Right atrium auricular region (tissue), 2 donors: Measurements from ENCODE around the gene HS6ST3. TPM values are rescaled to one million over a fixed set of nuclear protein-coding genes. Genes with fewer than 3 reads are reported as not detected.

Experiments used
- DNase-seq: peaks from one replicate; pipeline ENCODE4 v3.0.0-alpha.2; 2019; ENCODE audit warnings: low spot score
- H3K27ac ChIP-seq, 2 donors: fragments of 200-600 bp; sonication (generic); 1 replicate in 1 of 2; 2 replicates in 1 of 2; pipeline ENCODE4 v1.5.1; 2016 to 2019
- H3K27me3 ChIP-seq, 2 donors: fragments of 200-600 bp; sonication (generic); one replicate each; pipeline versions ENCODE4 v1.5.1 to v1.6.0; 2017 to 2019
- H3K36me3 ChIP-seq: fragments of 200-600 bp; sonication (generic); one replicate; pipeline ENCODE4 v1.5.1; 2016
- H3K4me1 ChIP-seq, 2 donors: fragments of 200-600 bp; sonication (generic); one replicate each; pipeline versions ENCODE4 v1.5.1 to v1.6.0; 2017 to 2019
- H3K4me3 ChIP-seq, 2 donors: fragments of 200-600 bp; sonication (generic); 1 replicate in 1 of 2; 2 replicates in 1 of 2; pipeline ENCODE4 v1.5.1; 2017 to 2019; ENCODE audit warnings: mild to moderate bottlenecking in 1 of 2, moderate library complexity in 1 of 2
- H3K9me3 ChIP-seq, 2 donors: fragments of 200-600 bp; sonication (generic); one replicate each; pipeline ENCODE4 v1.5.1; 2019
- total RNA-seq, 2 donors: library from RNA; depleted of rRNA; stranded (reverse); fragments of >200 nt; gene quantifications; one replicate each; pipeline ENCODE4 v1.1.0, GENCODE V29; 2016
- TF ChIP-seq, protein P1 (sequence below), 2 donors: fragments of 200-600 bp; sonication (generic); IDR thresholded peaks; one replicate each; pipeline ENCODE4 v1.5.1; 2019; ENCODE audit warnings: antibody characterized with exemption in 2 of 2

The HS6ST3 gene
- total RNA-seq, 2 donors from 2014 or later: 0.59 to 3.1 TPM

DNA sequence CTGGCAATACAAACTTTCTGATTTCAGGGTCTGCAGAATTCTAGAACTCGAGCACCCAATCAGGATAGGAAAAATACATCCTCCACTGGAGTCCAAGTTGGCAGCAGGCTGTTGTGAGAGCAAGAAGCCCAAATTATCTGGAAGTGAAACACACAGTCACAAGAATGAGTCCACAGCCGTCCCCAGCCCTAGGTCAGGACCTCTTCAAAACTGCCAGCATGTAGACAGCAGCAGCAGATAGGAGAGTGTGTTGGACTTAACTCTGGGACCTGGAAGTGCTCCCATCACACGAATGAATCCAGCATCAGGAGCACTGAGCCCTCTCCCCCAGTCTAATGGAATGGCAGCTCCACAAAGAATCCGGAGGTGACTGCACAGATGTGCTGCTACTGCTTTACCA is 483.7 kb downstream of the HS6ST3 start:
- no peaks in the 10 kb centered on the region for H3K4me1 ChIP-seq
- TF ChIP-seq, protein P1, sequence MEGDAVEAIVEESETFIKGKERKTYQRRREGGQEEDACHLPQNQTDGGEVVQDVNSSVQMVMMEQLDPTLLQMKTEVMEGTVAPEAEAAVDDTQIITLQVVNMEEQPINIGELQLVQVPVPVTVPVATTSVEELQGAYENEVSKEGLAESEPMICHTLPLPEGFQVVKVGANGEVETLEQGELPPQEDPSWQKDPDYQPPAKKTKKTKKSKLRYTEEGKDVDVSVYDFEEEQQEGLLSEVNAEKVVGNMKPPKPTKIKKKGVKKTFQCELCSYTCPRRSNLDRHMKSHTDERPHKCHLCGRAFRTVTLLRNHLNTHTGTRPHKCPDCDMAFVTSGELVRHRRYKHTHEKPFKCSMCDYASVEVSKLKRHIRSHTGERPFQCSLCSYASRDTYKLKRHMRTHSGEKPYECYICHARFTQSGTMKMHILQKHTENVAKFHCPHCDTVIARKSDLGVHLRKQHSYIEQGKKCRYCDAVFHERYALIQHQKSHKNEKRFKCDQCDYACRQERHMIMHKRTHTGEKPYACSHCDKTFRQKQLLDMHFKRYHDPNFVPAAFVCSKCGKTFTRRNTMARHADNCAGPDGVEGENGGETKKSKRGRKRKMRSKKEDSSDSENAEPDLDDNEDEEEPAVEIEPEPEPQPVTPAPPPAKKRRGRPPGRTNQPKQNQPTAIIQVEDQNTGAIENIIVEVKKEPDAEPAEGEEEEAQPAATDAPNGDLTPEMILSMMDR (IDR thresholded peaks at IDR 0.05): no peak
- H3K27ac ChIP-seq: no peak overlapping the region
- no peaks in the 10 kb centered on the region for H3K27me3 ChIP-seq
- no peak overlapping the region for H3K4me3 ChIP-seq
- H3K36me3 ChIP-seq: no peaks in the 10 kb centered on the region
- H3K9me3 ChIP-seq: no peaks in the 10 kb centered on the region
- DNase-seq: no peak

DNA sequence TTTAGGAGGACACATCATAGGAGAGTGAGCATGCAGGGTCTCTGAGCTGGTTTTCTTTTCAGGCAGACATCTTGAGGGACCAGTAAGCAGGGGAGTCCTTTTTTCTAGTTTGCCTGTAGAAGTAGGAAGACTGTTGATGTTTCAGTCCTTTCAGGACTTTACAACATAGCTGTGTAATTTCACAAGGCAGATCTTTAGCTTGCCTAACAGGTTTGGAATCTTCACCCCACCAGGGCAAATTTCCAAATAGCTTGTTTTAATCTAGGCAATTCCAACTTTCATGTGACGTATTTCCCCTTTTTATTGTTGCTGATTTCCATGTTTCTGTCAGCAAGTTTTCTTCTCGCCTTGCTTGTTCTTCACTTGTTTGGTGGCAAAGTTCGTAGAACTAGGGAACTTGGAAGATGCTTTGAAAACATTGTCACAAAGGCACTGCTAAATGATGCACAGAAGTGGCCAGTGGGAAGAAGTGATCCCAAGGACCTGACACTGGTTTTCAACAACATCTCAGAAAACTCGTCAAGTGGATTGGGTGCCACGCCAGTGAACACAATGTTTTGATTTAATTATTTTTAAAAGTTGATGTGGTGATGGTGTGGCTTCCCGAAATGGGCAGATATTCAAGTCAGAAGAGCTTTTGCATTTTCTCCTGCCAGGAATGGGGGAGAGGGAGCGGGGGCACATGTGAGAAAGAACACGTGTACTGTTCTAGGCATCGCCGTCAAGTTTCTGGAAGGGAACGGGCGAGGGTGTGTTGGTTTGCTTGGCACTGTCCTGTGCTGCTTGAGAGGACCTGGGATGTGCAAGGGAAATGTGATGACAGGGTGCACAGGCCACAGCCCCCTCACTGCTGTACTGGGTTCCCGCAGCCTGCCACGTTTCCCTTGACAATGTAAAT is 485.8 kb downstream of the HS6ST3 start:
- Histone ChIP-seq H3K36me3 (no peaks in the 10 kb centered on the region), H3K9me3 (no peaks in the 10 kb centered on the region), H3K27me3 (no peaks in the 10 kb centered on the region), H3K4me3 (no peak overlapping the region), H3K27ac (no peak overlapping the region), H3K4me1 (no peaks in the 10 kb centered on the region)
- DNase-seq: peak; percentile 80
- TF ChIP-seq, protein P1 (IDR thresholded peaks at IDR 0.05): no peak

DNA sequence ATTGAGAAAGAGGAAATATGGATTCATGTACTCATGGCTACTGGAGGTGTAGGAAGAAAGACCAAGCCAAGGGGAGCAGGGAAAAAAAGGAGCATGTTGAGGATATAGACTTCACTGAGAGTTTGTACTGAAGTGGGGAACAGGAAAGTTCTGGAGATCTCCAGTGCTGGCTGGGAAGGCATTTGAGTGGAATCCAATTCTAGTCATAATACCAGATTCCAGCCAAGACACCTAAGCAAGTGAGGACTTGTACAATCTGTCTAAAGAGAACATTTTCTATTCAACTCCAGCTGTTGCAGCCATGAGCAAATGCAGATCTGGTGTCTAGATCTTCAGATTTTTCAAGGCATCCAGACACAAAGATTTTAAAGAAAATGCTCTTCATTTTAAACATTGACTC is 491.8 kb downstream of the HS6ST3 start:
- Histone ChIP-seq H3K27me3 (no peaks in the 10 kb centered on the region), H3K4me1 (no peaks in the 10 kb centered on the region), H3K4me3 (no peak overlapping the region), H3K36me3 (no peaks in the 10 kb centered on the region), H3K9me3 (no peaks in the 10 kb centered on the region), H3K27ac (no peak overlapping the region)
- TF ChIP-seq, protein P1 (IDR thresholded peaks at IDR 0.05): no peak
- DNase-seq: no peak

DNA sequence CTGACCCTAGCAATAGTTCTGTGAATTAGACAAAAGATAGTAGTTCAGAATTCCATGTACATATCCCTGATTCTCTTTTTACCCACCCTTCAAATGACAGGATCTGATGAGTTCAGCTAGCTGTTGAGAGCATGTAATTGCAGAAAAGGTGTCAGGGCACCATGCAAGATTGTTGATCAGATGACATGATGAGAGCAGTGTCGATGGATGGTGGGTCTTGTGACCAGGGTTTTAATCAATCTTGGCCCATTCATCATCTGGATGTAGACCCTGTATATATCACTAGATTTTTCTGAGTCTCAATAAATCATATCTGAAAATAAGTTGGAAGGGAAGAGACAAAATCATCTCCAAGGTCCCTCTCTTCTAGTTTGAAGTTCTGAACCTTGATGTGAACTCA is 525.3 kb downstream of the HS6ST3 start:
- Histone ChIP-seq H3K27ac (no peak overlapping the region), H3K4me3 (no peak overlapping the region), H3K36me3 (no peaks in the 10 kb centered on the region), H3K9me3 (no peaks in the 10 kb centered on the region), H3K27me3 (no peaks in the 10 kb centered on the region), H3K4me1 (no peaks in the 10 kb centered on the region)
- TF ChIP-seq, protein P1 (IDR thresholded peaks at IDR 0.05): no peak
- DNase-seq: no peak

DNA sequence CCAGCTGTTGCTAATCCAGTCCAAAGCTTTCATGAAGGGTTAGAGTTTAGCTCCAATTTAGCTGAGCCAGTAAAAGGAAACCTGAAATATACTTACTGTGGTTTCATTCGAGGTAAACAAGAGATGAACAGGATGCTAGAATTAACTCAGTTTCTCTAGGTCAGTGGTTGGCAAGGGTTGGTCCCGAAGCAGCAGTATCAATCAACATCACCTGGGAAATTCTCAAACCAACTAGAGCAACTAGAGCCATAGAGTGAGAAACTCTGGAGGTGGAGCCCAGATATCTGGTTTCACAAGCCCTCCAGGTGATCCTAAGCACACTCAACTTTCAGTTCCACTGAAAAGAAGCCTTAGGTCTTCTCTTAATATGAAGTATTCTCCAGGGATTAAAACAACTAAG is 527.6 kb downstream of the HS6ST3 start:
- TF ChIP-seq, protein P1 (IDR thresholded peaks at IDR 0.05): no peak
- no peaks in the 10 kb centered on the region for H3K36me3 ChIP-seq
- H3K4me1 ChIP-seq: no peaks in the 10 kb centered on the region
- H3K27ac ChIP-seq: no peak overlapping the region
- DNase-seq: no peak
- H3K4me3 ChIP-seq: no peak overlapping the region
- H3K9me3 ChIP-seq: no peaks in the 10 kb centered on the region
- no peaks in the 10 kb centered on the region for H3K27me3 ChIP-seq
